SKM-1 (cell line): Measurements from ENCODE around the gene ATRN.

Experiments
- DNase-seq: peaks from one replicate; lab custom pipeline; 2025; ENCODE audit not compliant: unreplicated experiment; lab: John Stamatoyannopoulos, UW

Gene ATRN

GRCh38 chr20:3653921-3654320 lies 183.1 kb downstream of the ATRN start:
- DNase-seq: no peak

DNA sequence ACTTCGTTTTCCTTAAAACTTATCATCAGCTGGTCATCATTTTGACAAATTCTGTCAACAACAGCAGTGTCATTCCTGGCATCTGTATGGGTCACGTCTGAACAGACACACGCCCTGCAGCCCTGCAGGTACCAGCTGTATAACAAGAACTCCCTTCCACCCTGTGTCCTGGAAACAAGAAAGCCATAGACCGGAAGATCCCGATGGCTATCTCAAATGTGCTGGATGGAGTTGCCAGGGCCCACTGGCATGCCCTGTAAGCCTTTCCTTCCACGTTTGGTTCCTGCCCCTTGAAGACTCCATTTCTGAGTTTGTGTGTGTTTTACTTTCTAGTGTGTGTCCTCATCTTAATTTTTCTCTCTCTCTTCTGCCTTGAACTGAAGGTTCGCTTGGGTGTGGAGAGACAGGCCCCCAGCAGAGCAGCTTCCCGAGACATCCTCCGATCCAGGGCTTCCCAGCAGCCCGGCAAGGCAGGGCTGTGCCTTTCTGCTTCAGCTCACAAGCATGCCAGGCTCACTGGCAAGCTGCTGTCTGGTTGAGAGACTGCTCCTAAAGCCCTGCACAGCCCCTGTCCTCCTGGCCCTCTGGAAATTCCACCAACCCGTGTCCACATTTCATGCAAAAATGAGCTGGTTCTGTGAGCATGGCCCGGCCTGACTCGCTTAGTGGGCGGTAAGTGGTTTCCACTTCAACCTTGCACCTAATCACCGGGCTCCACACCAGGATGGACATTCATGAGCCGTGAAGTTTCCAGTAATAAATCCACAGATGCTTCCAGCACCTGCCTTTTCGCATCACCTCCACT lies 183.7 kb downstream of the ATRN start:
- no peak for DNase-seq

DNA sequence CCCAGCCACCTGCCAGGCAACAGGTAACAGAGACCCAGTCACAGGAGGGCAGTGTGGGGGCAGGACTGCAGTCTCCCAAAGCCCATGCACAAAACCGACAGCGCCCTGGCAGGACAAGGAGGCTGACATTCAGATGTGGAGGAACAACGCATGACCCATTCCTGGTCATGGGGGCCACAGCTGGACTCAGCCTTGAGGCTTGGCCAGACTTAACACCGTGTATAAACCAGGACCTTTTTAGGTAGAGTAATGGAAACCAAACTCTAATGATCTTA lies 184.2 kb downstream of the ATRN start:
- no peak for DNase-seq

DNA sequence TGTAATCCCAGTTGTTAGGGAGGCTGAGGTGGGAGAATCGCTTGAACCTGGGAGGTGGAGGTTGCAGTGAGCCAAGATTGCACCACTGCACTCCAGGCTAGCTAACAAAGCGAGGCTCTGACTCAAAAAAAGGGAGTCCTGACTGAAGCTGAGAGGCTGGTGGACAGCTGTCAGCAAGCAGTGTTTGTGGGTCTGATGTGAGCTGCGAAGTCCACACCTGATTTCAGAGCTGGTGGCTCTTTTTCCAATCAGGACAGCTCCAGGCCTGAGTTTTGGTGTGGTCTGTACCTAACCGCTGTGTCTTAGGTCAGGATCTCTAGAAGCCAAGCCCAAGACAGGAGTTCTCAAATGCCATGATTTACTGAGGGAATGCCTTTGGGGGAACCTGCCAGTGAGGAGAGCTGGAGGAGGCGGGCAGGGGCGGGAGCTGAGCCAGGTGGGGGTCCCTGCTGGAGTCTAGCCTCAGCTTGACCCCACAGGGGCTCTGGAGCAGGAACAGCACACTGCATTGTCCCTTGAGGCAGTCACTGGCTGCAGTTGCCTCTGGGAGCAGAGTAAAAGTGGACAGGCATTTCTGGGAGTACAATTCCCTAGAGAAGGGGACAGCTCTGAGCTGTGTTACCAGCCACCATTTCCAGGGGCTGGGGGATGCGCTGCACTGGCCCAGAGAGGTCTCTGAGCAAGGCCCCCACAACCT lies 187.3 kb downstream of the ATRN start:
- no peak for DNase-seq

DNA sequence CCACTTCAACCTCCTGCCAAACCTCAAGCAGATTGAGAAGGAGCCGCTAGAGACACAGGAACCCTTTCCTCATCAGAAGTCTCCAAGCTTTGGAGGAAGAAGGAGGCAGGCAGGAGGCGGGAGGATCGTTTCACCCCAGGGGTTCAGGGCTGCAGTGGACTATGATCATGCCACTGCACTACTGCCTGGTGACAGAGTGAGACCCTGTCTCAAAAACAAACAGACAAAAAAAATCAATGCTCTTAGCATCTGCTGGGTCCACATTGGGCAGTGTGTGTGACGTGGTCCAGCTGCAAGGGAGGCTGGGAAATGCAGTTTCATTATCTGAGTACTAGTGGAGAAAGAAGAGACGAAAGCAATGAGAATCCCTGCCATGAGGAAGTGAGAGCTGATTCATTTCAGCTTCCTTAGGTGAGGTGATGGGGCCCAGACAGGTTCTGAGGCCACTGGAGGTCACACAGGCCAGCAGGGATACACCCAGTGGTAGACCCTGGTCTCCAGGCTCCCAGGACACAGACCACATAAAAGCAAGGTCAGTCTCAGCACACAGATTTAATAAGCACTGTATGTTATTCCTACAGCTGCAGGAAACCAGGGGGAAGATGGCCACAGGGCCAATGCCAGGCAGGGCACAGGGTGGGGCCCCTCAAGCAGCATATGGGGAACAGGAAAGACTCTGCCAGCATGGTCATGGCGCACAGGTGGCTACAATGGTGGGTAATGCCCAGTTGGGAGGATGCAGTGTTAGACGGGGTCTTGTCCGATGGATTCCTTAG lies 188.1 kb downstream of the ATRN start:
- DNase-seq: no peak

DNA sequence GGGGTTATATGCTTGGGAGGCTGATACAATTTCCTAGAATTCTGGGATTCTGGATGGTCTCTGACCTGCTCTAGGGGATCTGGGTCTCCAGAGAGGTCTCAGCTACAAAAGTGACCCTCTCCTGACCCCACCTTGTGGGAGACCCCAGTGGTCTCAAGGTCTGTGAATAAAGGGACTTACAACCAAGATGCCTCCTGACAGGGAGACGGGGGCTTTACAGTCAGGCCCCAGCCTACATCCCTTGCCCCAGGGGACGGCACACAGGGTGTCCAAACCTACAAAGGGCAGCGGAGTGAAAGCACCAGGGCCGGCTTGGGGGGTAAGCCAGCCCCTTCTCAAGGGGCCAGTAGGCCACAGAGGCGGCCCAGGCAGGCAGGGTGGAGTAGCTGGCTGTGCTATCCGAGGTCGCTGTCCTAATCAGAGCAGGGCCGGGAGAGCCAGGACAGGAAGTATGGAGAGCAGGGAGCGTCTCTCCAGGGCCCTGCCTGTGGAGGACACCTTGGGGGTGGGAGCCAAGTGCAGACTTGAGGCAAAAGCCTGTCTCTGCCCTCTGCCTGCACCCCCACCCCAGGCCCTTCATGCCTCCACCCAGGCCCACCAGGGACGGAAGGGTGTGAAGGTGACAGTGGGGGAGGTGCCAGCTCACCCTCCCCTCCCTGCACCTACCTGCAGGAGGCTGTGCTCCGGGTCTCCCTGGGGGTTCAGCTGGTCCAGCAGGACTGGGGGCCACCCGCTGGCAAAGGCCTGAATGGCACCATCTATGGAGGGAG lies 188.9 kb downstream of the ATRN start:
- no peak for DNase-seq

- no peak for DNase-seq
These were observed 189.6 kb downstream of the ATRN start for GRCh38 chr20:3660262-3661059.

GRCh38 chr20:3661060-3661813 lies 190.4 kb downstream of the ATRN start:
- DNase-seq: no peak

DNA sequence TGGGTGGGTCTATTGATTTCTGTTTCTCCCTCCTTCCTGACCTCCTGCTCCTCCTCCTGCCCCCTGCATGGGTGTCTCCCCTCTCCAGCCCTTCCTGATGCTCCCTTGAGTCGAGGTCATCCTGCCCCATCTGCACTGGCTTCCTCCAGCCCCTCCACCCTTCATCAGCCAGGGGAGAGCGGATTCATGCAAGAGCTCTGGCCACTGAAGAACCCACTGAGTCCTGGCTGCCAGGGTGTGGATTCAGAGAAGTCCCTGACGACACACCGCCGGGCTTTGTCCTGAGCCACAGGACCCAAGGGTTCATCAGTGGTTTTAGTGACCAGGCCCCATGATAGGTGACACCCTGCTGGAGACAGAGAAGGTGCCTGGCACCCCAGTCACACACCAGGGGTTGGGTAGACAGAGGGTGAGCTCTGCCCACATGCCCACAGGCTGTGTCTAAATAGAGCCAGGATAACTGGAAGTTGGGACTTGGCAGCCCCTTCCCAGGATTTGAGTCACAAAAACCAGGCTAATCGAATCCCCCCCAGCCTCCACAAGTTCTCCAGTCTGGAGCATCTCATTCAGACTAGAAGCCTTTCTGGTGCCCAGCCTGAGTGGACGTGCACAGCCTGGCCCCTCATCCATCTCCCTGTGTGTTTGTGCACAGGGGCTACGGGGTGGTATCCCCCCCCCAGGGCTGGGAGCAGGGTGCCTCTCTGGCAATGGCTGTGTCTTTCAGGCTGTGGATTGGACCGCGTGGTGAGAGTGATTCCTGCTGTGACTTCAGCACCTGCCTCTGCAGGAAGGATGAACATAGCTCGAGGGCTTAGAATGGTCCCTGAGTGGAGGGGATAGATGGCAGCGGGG lies 191.2 kb downstream of the ATRN start:
- DNase-seq: no peak

DNA sequence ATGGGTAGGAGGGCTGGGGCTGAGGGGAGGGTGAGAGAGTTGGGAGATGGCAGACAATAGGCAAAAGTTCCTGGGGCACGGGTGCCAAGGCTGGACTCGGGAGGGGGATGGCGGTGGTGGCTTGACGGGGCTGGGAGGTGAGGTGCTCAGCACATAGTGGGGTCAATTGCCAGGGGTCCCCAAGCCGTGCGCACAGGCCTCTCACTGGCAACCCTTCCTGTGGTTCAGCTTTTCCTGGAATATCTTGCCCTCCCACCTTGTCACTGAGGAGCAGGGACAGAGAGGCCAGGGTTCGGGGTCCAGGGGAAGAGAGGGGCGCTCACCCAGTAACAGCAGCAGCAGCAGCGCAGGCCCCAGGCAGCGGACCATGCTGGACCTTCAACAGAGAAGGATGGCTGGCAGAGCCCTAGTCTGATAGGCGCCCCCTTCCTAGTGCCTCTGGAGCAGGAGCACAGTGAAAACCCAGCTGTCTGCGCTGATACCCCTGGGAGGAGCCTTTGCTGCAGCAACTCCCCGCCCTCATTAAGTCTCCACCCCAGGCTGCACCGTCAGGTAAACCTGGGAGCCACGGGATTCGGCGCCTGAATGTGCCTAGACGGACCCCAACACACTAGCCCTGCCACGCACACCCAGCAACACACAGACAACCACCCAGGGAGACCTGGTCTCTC lies 192.3 kb downstream of the ATRN start, which contains the start of gene GFRA4:
TSS of gene GFRA4 (minus strand) at position 369 of the 671 bp plus-strand sequence. CDS start at position 369, 0 bp downstream.
- no peak for DNase-seq

DNA sequence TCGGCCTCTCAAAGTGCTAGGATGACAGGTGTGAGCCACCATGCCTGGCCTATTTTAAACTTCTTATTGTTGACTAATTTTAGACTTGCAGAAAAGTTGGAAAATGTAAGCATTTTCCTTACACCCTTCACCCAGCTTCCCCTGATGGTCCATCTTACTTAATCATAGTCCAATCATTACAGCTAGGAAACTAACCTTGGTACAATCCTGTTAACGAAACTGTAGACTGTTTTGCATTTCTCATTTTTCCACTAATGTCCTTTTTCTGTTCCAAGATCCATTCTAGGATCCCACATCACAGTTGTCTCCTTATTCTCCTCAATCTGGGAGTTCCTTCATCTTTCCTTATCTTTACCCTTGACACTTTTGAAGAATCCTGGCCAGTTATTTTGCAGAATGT lies 193.0 kb downstream of the ATRN start:
- no peak for DNase-seq

DNA sequence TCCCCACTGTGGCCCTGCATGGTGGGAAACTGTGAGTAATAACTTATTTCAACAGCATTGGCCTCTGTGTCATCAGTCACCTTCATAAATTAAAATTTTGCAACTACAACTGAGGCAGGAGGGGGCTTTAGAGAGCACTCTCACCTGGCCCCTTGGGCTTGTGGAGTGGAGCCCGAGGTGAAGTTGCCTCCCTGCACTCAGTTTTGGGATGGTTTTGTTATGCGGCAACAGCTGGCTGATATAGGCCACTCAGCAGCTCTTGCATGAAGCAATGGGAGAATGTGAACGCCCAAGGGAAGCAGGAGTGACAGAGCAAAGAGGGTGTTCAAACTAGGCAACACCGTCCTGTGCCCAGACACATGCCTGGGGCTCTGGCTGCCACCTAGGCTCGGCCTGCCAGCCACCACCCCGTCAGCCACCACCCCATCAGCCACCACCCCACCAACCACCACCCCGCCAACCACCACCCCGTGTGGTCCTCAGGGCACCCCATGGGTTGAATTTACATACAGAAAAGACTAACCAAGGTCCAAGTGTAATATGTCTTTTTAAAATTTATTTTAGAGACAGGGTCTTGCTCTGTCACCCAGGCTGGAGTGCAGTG lies 196.7 kb downstream of the ATRN start:
- DNase-seq: no peak

- no peak for DNase-seq
These were observed 199.0 kb downstream of the ATRN start for GRCh38 chr20:3669710-3670367.

DNA sequence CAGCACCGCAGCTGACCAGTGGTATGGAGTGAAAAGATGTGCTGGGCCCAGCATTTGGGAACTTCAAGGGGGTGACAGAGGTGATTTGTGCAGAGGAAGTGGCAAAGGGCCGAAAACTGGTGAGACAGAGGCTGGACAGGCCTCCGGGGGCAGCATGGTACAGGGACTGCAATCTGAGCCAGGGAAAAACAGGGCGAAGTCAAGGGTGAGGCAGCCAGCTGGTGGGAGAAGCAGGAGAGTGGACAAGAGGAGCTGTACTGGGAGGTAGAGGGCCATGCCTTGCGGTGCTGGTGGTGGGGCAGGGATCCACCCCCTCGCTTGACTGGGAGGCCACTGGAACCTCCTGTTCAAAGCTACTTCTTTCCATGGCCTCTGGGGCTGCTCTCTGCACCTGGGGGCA lies 199.7 kb downstream of the ATRN start:
- no peak for DNase-seq

GRCh38 chr20:3670945-3671344 lies 200.1 kb downstream of the ATRN start:
- DNase-seq: no peak

GRCh38 chr20:3671986-3672546 lies 201.2 kb downstream of the ATRN start:
- no peak for DNase-seq
